Fibroblast of skin of back (primary cell): Measurements from ENCODE around the gene LGALS13.
"Not testable (repeated sequence)": the region's sequence is repeated elsewhere in the genome, so short reads cannot be mapped to it uniquely, and the experiment has no call there.

Experiments
- DNase-seq: peaks from one replicate; pipeline ENCODE4 v3.0.0-alpha.2; 2013

LGALS13 gene

DNA sequence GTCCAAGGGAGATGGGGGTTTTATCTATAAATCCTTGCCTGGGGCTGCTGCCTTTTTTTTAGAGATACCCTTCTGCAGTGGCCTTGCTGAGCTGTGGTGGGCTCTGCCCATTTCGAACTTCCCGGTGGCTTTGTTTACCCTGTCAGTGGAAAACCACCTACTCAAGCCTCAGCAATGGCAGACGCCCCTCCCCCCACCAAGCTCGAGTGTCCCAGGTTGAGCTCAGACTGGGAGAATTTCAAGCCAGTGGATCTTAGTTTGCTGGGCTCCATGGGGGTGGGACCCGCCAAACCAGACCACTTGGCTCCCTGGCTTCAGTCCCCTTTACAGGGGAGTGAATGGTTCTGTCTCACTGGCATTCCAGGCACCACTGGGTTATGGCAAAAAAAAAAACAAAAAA is 21.6 kb downstream of the LGALS13 start:
- DNase-seq: no peak

DNA sequence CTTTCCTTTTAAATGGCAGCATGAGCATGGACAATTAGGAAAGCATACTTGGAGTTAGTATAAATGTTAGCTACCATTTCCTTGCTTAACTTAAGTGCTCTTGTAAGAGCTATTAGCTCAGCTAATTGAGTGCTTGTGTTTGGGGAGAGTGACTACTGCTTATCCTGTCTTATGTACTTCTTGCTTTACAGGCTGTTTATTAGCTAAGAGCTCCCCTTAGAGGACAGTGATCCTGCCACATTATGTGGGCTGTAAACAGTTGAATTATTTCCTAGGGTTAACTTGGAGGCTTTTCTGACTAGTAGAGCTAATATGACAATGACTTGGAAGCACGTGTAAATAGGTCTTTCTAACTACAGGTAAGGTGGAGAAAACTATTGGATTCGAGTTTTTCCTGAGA is 25.3 kb downstream of the LGALS13 start:
- DNase-seq: not testable (repeated sequence)

DNA sequence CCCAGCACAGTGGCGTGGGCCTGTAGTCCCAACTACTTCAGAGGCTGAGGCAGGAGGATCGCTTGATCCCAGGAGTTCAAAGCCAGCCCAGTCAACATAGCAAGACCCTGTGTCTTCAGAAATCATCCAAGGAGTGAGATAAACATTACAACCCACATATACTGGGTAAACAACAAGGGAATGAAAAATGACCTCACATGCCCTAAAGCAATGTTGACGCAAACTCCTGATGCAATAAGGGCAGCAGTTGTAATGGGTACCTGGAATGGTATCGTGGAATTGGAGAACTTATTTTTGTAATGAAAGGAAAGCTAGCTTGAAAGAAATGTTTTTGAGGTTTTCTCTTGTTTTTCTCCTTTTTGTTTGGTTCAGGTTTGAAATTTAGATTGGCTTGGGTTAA is 28.9 kb downstream of the LGALS13 start:
- DNase-seq: no peak

DNA sequence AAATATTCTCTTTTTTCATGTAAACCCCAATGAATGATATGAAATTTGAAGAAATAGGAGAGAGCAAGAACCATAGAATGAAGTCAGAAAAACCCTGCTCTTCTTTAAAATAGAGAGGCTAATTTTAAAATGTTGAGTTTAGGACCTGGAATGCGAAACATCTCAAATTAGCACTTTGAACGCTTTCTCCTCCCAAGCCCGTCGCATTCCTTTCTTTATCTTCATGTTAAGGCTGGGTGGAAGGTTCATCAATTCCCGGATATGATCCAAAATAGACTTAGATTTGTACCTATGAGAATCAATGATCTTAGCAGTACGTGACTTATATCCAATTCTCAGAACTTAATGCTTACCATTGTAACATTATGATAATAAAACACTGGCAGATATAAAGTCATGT is 29.3 kb downstream of the LGALS13 start:
- DNase-seq: no peak

DNA sequence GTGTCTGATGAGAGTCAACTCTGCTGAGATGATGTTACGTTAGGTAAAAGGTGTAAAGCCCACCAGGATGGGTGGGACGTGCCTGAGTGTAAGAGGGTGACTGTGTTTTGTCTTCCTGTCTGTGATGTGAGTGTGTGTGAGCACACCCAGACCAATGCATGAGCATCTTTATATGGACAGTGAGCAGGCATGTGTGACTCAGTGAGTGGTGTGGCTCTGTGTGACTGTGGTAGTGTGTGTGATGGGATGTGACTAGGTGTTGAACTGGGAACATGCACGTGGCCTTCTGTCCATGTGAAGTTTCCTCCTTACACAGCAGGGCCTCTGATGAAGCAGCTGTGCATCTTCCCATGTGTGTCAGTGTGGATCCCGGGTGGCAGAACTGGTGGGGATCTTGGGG is 35.6 kb downstream of the LGALS13 start:
- no peak for DNase-seq

DNA sequence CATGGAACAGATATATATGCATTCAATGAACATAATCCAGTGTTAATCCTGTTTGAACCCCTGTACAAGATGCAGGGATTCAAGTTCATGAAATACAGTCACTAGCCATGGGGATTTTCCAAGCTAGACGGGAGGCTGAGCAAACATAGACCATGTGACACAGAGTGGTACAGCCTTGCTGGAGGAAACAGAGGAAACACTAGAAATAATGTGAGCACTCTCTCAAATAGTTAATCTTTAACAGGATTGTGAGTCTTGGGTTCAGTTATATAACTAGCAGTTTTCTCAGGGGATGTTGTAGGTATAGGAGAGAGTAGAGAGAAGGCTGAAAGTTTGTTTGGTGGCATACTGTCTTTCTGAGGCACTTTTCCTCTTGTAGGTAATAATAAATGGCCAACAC is 39.4 kb downstream of the LGALS13 start:
- DNase-seq: no peak

DNA sequence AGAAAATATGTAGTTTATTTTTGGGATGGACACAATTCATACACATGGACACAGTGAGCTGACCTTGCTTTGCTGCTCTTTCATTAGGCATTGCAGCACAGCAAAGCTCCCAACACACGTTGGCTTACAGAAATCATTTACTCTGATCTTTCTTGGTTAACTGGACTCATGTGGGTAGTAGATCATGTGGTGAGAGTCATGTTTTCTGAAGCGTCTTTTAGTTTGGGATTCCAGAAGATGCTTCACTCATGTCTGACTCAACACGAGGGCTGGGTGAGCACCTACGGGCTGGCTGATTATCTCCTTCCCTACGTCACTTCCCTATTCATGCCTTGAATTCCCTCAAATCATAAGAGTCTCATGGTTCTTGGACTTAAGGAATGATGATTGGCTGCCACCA is 41.3 kb downstream of the LGALS13 start:
- no peak for DNase-seq

DNA sequence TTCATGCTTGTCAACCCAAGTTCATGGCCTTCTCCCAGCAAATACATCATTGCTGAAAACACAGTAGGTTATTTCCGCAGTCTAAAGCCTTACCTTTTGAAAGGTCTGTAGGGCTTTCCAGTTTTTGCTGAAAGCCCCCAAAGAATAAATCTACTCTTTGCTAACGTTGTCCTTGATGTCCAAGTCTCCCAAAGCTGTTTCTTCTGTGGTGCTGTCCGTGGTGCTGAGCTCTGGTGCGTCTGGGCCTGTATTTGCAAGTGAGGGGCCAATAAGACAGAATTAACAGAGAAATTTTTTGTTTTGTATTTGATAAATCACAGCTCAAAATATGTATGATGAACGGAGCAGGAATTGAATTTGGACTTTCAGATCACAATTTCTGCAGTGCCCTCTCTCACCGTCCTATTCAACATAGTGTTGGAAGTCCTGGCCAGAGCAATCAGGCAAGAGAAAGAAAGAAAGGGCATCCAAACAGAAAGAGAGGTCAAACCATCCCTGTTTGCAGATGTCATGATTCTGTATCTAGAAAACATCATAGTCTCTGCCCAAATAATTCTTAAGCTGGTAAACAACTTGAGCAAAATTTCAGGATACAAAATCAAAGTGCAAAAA is 43.6 kb downstream of the LGALS13 start:
- peak; percentile 19 for DNase-seq

DNA sequence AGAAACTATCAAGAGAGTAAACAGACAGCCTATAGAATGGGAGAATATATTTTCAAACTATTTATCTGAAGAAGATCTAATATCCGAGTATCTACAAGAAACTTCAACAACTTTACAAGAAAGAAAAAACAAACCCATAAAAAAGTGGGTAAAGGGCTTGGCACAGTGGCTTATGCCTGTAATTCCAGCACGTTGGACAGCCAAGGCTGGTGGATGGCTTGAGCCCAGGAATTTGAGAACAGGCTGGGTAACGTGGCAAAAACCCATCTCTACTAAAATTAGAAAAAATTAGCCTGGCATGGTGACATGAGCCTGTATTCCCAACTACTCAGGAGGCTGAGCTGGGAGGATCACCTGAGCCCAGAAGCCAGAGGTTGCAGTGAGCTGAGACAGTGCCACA is 45.6 kb downstream of the LGALS13 start:
- no peak for DNase-seq

DNA sequence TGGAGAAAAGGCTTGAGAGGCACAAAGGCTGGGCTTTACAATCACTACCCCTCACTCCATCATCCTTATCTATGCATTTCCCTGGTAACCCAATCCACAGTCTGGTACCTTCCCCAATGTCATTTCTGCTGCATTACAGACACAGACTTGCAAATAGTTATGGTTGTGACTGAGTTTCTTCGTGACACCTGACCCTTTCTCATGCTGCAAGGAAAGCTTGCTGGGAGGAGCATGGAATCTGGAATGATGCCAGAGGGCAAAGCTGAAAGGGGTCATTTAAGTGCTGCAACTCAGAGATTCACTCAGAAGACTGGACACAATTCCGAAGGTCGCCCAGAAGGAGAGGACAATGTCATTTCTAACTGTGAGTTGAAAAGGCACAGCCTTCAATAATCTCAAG is 53.3 kb downstream of the LGALS13 start, which contains the start of gene LGALS16:
Gene LGALS16, plus strand, starts transcription at position 301 of the 400 bp plus-strand sequence. Its CDS starts 49 bp downstream, at position 350.
- DNase-seq: no peak
